GM23248 (cell line): ENCODE data around the gene PRSS2. TPM values are rescaled to one million over a fixed set of nuclear protein-coding genes. Genes with fewer than 3 reads are reported as not detected.

Experiments used
- DNase-seq: peaks from one replicate; pipeline ENCODE4 v3.0.0-alpha.2; 2015
- H2AFZ ChIP-seq: fragments of 200-600 bp; sonication (generic); 2 replicates; pipeline ENCODE4 v1.6.1; 2016; ENCODE audit warnings: antibody characterized with exemption
- H3F3A ChIP-seq: fragments of 200-600 bp; sonication (generic); 2 replicates; pipeline ENCODE4 v1.6.1; 2016; ENCODE audit warnings: mild to moderate bottlenecking, antibody characterized with exemption, mixed run types; ENCODE audit not compliant: insufficient read depth
- H3K27ac ChIP-seq: fragments of 200-600 bp; sonication (generic); 2 replicates; pipeline ENCODE4 v1.5.1; 2016; ENCODE audit warnings: mild to moderate bottlenecking
- H3K27me3 ChIP-seq: fragments of 200-600 bp; sonication (generic); replicated peaks from 2 replicates; pipeline ENCODE4 v1.6.1; 2016; ENCODE audit warnings: mild to moderate bottlenecking; ENCODE audit not compliant: insufficient read depth
- H3K36me3 ChIP-seq: fragments of 200-600 bp; sonication (generic); 2 replicates; pipeline ENCODE4 v1.6.1; 2016; ENCODE audit warnings: low read depth, mild to moderate bottlenecking
- H3K4me1 ChIP-seq: fragments of 200-600 bp; sonication (generic); 2 replicates; pipeline ENCODE4 v1.6.1; 2016; ENCODE audit warnings: mild to moderate bottlenecking; ENCODE audit not compliant: insufficient read depth
- H3K4me2 ChIP-seq: fragments of 200-600 bp; sonication (generic); one replicate; pipeline ENCODE4 v1.6.1; 2016; ENCODE audit warnings: mild to moderate bottlenecking; ENCODE audit not compliant: unreplicated experiment
- H3K4me3 ChIP-seq: fragments of 200-600 bp; sonication (generic); 2 replicates; pipeline ENCODE4 v1.5.1; 2016; ENCODE audit warnings: mild to moderate bottlenecking
- H3K79me2 ChIP-seq: fragments of 200-600 bp; sonication (generic); 2 replicates; pipeline ENCODE4 v1.6.1; 2016; ENCODE audit warnings: mild to moderate bottlenecking; ENCODE audit not compliant: insufficient read depth
- H3K9ac ChIP-seq: fragments of 200-600 bp; sonication (generic); 2 replicates; pipeline ENCODE4 v1.6.1; 2016; ENCODE audit warnings: mild to moderate bottlenecking
- H3K9me2 ChIP-seq: fragments of 200-600 bp; sonication (generic); 2 replicates; pipeline ENCODE4 v1.6.1; 2016; ENCODE audit warnings: mixed run types, mild to moderate bottlenecking, moderate library complexity; ENCODE audit not compliant: insufficient read depth
- H3K9me3 ChIP-seq: fragments of 200-600 bp; sonication (generic); one replicate; pipeline ENCODE4 v1.6.1; 2017; ENCODE audit warnings: low read depth
- H4K20me1 ChIP-seq: fragments of 200-600 bp; sonication (generic); 2 replicates; pipeline ENCODE4 v1.6.0; 2016; ENCODE audit not compliant: insufficient read depth
- EZH2 ChIP-seq: fragments of 200-600 bp; sonication (generic); IDR thresholded peaks from 2 replicates; pipeline ENCODE4 v1.6.1; 2018; ENCODE audit warnings: antibody characterized with exemption, mild to moderate bottlenecking; ENCODE audit not compliant: insufficient read depth, poor library complexity, severe bottlenecking
- EZH2phosphoT487 ChIP-seq: fragments of 200-600 bp; sonication (generic); IDR thresholded peaks from 2 replicates; pipeline ENCODE4 v1.6.1; 2018; ENCODE audit warnings: antibody characterized with exemption, moderate library complexity, mild to moderate bottlenecking, low read depth; ENCODE audit not compliant: insufficient read depth
- WGBS, 2 experiments: methylation state at CpG; one replicate each; pipeline ENCODE4 v1.1.6; 2015 to 2017; ENCODE audit warnings: low lambda C conversion rate in 2 of 2, low coverage in 1 of 2; ENCODE audit errors: missing lambda C conversion rate in 2 of 2; 5-methylcytosine and 5-hydroxymethylcytosine counted together
- in situ Hi-C: fragments of 300-500 bp; cut with MboI; formaldehyde crosslinking; loops from 2 replicates; pipeline ENCODE4 v1.15.0; 2020
- polyA plus RNA-seq: library from polyadenylated mRNA; unstranded; fragments of >200 nt; fragmentation: Nextera tagmentation; extraction: Ambion mirVana; gene quantifications from 2 replicates; pipeline ENCODE4 v1.2.1, GENCODE V29; 2016
- total RNA-seq: library from RNA; depleted of rRNA; stranded (reverse); fragments of >200 nt; shearing (Covaris generic); gene quantifications from 2 replicates; pipeline ENCODE4 v1.2.3, GENCODE V29; 2014

Gene PRSS2
- total and polyA plus RNA-seq, 2 experiments from 2014 or later = not detected

GRCh38 chr7:142808461-142808801, 37.7 kb downstream of the PRSS2 start:
- in situ Hi-C loops = no loop called here
- no peak for DNase-seq
- Histone ChIP-seq H3K4me1 (peaks cover 9% of the 10 kb centered on the region), H3K9me3 (no peaks in the 10 kb centered on the region), H3K4me3 (no peak overlapping the region), H3F3A (peaks cover 17% of the 10 kb centered on the region), H3K36me3 (no peaks in the 10 kb centered on the region), H2AFZ (no peak overlapping the region), H3K27ac (no peak overlapping the region), H3K27me3 (peaks cover 8% of the 10 kb centered on the region), H3K9ac (no peak overlapping the region), H3K4me2 (no peak overlapping the region), H3K9me2 (no peaks in the 10 kb centered on the region), H4K20me1 (no peaks in the 10 kb centered on the region), H3K79me2 (no peaks in the 10 kb centered on the region)
- TF ChIP-seq EZH2 (no peak), EZH2phosphoT487 (no peak)

GRCh38 chr7:142808802-142809583, 38.2 kb downstream of the PRSS2 start:
- in situ Hi-C loops = no loop called here
- WGBS, 2 experiments = 37 to 41% methylated on average over 6 of the region's 6 CpGs
- TF ChIP-seq EZH2phosphoT487 = no peak
- no peak for TF ChIP-seq EZH2
- H3K9ac ChIP-seq = no peak overlapping the region
- H3K27ac ChIP-seq = no peak overlapping the region
- no peaks in the 10 kb centered on the region for H3K9me2 ChIP-seq
- H3K79me2 ChIP-seq = no peaks in the 10 kb centered on the region
- H3K36me3 ChIP-seq = no peaks in the 10 kb centered on the region
- H3K4me3 ChIP-seq = no peak overlapping the region
- peak; percentile 20 for DNase-seq
- H2AFZ ChIP-seq = no peak overlapping the region
- H3K9me3 ChIP-seq = no peaks in the 10 kb centered on the region
- peaks cover 17% of the 10 kb centered on the region for H3F3A ChIP-seq
- no peak overlapping the region for H3K4me2 ChIP-seq
- H3K4me1 ChIP-seq = peaks cover 9% of the 10 kb centered on the region
- no peaks in the 10 kb centered on the region for H4K20me1 ChIP-seq
- peaks cover 8% of the 10 kb centered on the region for H3K27me3 ChIP-seq

GRCh38 chr7:142809671-142810070, 38.9 kb downstream of the PRSS2 start:
- Histone ChIP-seq H3K9ac (no peak overlapping the region), H3K9me3 (no peaks in the 10 kb centered on the region), H3K36me3 (no peaks in the 10 kb centered on the region), H3F3A (peaks cover 17% of the 10 kb centered on the region), H3K9me2 (no peaks in the 10 kb centered on the region), H2AFZ (no peak overlapping the region), H3K4me2 (no peak overlapping the region), H3K27me3 (peaks cover 12% of the 10 kb centered on the region), H3K79me2 (no peaks in the 10 kb centered on the region), H4K20me1 (no peaks in the 10 kb centered on the region), H3K4me3 (no peak overlapping the region), H3K4me1 (peaks cover 9% of the 10 kb centered on the region), H3K27ac (no peak overlapping the region)
- 82 to 88% methylated on average over 2 of the region's 2 CpGs for WGBS, 2 experiments
- no peak for TF ChIP-seq EZH2phosphoT487
- no peak for TF ChIP-seq EZH2
- in situ Hi-C loops = no loop called here
- DNase-seq = no peak

- peaks cover 9% of the 10 kb centered on the region for H3K4me1 ChIP-seq
- 24% methylated on average over 6 of the region's 6 CpGs for WGBS, 2 experiments
- no peak overlapping the region for H3K4me3 ChIP-seq
- no peak for TF ChIP-seq EZH2phosphoT487
- no peak for TF ChIP-seq EZH2
- H3K27ac ChIP-seq = no peak overlapping the region
- H3F3A ChIP-seq = peaks cover 17% of the 10 kb centered on the region
- H2AFZ ChIP-seq = no peak overlapping the region
- H4K20me1 ChIP-seq = no peaks in the 10 kb centered on the region
- H3K79me2 ChIP-seq = no peaks in the 10 kb centered on the region
- peak; percentile 71 for DNase-seq
- no peaks in the 10 kb centered on the region for H3K9me3 ChIP-seq
- H3K36me3 ChIP-seq = no peaks in the 10 kb centered on the region
- peaks cover 17% of the 10 kb centered on the region for H3K27me3 ChIP-seq
- H3K9me2 ChIP-seq = no peaks in the 10 kb centered on the region
- H3K4me2 ChIP-seq = no peak overlapping the region
- in situ Hi-C loops = no loop called here
- no peak overlapping the region for H3K9ac ChIP-seq
These were observed 40.5 kb downstream of the PRSS2 start for GRCh38 chr7:142811154-142811737.
